Lung (tissue), 12 donors: Measurements from ENCODE around the gene MYO16. TPM values are rescaled to one million over a fixed set of nuclear protein-coding genes. Genes with fewer than 3 reads are reported as not detected.

Experiments used
- ATAC-seq: fragments of 200-7000 bp; cut with Tn5 transposase; one replicate; pipeline ENCODE4 v1.9.1; 2020; ENCODE audit warnings: moderate number of reproducible peaks; ENCODE audit not compliant: insufficient read depth, low FRiP score
- DNase-seq, 3 donors: peaks; one replicate each; pipeline ENCODE4 v3.0.0-alpha.2; 2013 to 2017
- H3K27ac ChIP-seq, 2 donors: one replicate each; pipeline ENCODE4 v1.5.1; 2013; ENCODE audit warnings: mild to moderate bottlenecking in 2 of 2, moderate library complexity in 2 of 2, control low read depth in 1 of 2, inconsistent platforms in 1 of 2, low read depth in 1 of 2, low read length in 1 of 2
- H3K27me3 ChIP-seq, 3 donors: one replicate each; pipeline ENCODE4 v1.5.1; 2013; ENCODE audit warnings: low read length in 2 of 3; ENCODE audit not compliant: control insufficient read depth in 3 of 3, insufficient read depth in 3 of 3
- H3K36me3 ChIP-seq, 4 donors: one replicate each; pipeline ENCODE4 v1.5.1; 2013; ENCODE audit warnings: low read length in 4 of 4, mild to moderate bottlenecking in 1 of 4, moderate library complexity in 1 of 4; ENCODE audit not compliant: control insufficient read depth in 4 of 4, insufficient read depth in 4 of 4
- H3K4me1 ChIP-seq, 5 donors: one replicate each; pipeline ENCODE4 v1.5.1; 2013; ENCODE audit warnings: low read length in 5 of 5, mild to moderate bottlenecking in 2 of 5, moderate library complexity in 1 of 5; ENCODE audit not compliant: control insufficient read depth in 5 of 5, insufficient read depth in 5 of 5
- H3K4me3 ChIP-seq: one replicate; pipeline ENCODE4 v1.5.1; 2013; ENCODE audit warnings: mild to moderate bottlenecking, control low read depth, moderate library complexity
- H3K9ac ChIP-seq, 2 donors: one replicate each; pipeline ENCODE4 v1.5.1; 2013; ENCODE audit warnings: low read length in 2 of 2, control low read depth in 1 of 2; ENCODE audit not compliant: insufficient read depth in 1 of 2
- H3K9me3 ChIP-seq, 4 donors: one replicate each; pipeline ENCODE4 v1.5.1; 2013; ENCODE audit warnings: low read length in 3 of 4, mild to moderate bottlenecking in 1 of 4, moderate library complexity in 1 of 4; ENCODE audit not compliant: control insufficient read depth in 4 of 4, insufficient read depth in 3 of 4
- WGBS, 2 donors: extraction: QIAGEN DNeasy Blood & Tissue Kit; methylation state at CpG; one replicate each; pipeline ENCODE4 v1.1.7; 2013; 5-methylcytosine and 5-hydroxymethylcytosine counted together
- polyA plus RNA-seq, 2 donors: library from polyadenylated mRNA; stranded (reverse); fragments of 200-250 nt; gene quantifications; one replicate each; pipeline ENCODE4 v1.2.1, GENCODE V29; 2013
- total RNA-seq, 2 donors: library from RNA; depleted of rRNA in 1 of 2; stranded (reverse); fragments of >200 nt in 1 of 2; gene quantifications; one replicate each; pipeline ENCODE4 v1.2.1, GENCODE V29; 2014 to 2021
- TF ChIP-seq, protein P1 (sequence below): IDR thresholded peaks from 2 replicates; pipeline ENCODE4 v1.5.1; 2012; ENCODE audit warnings: mild to moderate bottlenecking; ENCODE audit errors: control extremely low read depth, extremely low read depth
- donor health status: control.
- donor health status: control.
- donor health status: Bipolar disorder and iron deficiency.
- donor health status: healthy.
- donor health status: DM: yes; HTN: yes; CAD: no.

Gene MYO16
- total and polyA plus RNA-seq, 4 donors = 0.12 to 13.8 (median 0.88) TPM

DNA sequence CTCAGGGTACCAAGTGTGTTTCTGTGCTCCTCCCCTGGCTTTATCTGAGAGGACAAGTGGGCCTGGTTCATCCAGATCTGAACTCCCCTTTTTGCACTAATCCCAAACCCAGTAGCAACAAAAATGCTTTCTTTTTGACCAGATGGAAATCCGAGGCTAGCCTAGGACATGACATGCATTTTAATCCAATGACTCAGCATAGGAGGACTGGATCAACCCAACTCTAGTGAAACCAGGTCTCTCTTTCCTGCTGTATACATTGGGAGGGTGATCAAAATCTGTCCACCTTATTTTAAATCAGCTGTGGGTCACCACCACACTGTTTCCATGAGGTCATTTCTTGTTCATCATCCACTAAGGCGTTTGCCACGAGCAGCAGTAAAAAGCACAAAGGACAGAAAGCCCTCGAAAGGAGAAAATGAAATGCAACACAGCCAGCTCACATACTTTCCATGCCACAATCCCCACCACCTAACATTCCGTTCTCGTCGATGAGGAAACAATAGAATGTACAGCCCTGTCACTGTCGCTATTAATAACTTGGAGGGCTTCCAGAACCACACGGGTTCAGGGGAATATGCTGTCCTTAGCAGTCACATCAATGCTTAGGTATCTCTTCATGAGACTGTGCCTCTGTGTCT, 614.0 kb downstream of the MYO16 start:
- TF ChIP-seq, protein P1, sequence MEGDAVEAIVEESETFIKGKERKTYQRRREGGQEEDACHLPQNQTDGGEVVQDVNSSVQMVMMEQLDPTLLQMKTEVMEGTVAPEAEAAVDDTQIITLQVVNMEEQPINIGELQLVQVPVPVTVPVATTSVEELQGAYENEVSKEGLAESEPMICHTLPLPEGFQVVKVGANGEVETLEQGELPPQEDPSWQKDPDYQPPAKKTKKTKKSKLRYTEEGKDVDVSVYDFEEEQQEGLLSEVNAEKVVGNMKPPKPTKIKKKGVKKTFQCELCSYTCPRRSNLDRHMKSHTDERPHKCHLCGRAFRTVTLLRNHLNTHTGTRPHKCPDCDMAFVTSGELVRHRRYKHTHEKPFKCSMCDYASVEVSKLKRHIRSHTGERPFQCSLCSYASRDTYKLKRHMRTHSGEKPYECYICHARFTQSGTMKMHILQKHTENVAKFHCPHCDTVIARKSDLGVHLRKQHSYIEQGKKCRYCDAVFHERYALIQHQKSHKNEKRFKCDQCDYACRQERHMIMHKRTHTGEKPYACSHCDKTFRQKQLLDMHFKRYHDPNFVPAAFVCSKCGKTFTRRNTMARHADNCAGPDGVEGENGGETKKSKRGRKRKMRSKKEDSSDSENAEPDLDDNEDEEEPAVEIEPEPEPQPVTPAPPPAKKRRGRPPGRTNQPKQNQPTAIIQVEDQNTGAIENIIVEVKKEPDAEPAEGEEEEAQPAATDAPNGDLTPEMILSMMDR = no peak
- WGBS, 2 donors = 17 to 19% methylated on average over 9 of the region's 9 CpGs
- ATAC-seq (peak; percentile 58), DNase-seq (peak in 1 of 3 donors; percentile 2)
- peak overlapping the region; percentile 47 to 89 for H3K27ac ChIP-seq
- H3K9ac ChIP-seq = no peak overlapping the region
- no peaks in the 10 kb centered on the region for H3K36me3 ChIP-seq
- H3K4me1 ChIP-seq = peaks cover 0 to 4% (median 0%) of the 10 kb centered on the region in 5 donors
- no peak overlapping the region for H3K4me3 ChIP-seq
- no peaks in the 10 kb centered on the region for H3K9me3 ChIP-seq
- no peaks in the 10 kb centered on the region for H3K27me3 ChIP-seq

DNA sequence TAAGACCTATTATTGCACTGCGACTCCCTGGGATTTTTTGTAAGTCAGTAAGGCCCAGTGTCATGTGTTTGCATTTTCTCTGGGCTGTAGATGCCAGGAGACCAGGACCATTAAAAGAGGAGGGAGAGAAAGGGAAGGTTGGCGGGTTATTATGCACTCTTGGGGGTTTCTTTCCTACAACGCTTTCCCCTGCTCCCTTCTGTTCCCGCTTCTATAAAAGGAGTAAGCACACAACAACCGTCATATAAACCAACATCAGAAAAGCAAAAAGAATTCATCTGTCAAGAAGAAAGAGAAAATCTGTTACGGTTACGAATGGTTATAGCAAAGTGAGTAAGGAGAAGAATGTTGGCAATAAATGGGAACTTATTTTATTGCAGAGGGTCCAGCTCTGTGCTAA, 615.2 kb downstream of the MYO16 start:
- Histone ChIP-seq H3K9me3 (no peaks in the 10 kb centered on the region), H3K27me3 (no peaks in the 10 kb centered on the region), H3K4me1 (peaks cover 0 to 4% (median 0%) of the 10 kb centered on the region in 5 donors), H3K36me3 (no peaks in the 10 kb centered on the region), H3K9ac (no peak overlapping the region), H3K27ac (peak overlapping the region in 1 of 2 donors; percentile 89), H3K4me3 (no peak overlapping the region)
- no peak for DNase-seq
- ATAC-seq = no peak
- WGBS, 2 donors = 93 to 95% methylated on average over 7 of the region's 7 CpGs
- TF ChIP-seq, protein P1 = no peak

DNA sequence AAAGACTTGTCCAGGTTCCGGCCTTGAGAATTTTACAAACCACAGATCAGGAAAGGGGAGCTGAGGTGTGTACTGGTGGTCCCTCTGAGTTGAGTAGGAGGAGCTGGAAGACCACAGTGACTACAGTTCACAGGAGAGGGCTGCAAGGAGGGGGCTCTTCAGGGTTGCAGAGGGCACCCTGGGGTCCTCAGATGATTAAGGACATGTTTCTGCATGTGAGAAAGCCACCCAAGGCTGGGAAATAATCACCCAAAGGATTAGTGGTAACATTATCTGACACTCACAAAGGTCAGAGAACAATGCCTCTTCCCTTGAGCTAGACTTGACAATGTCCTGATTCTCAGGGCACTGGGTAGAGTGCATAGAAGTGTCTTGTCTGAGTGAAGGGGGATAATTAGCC, 616.6 kb downstream of the MYO16 start:
- 90 to 91% methylated on average over 1 of the region's 1 CpG for WGBS, 2 donors
- no peaks in the 10 kb centered on the region for H3K9me3 ChIP-seq
- H3K9ac ChIP-seq = no peak overlapping the region
- peaks cover 0 to 4% (median 0%) of the 10 kb centered on the region in 5 donors for H3K4me1 ChIP-seq
- no peaks in the 10 kb centered on the region for H3K27me3 ChIP-seq
- no peak overlapping the region for H3K27ac ChIP-seq
- H3K4me3 ChIP-seq = no peak overlapping the region
- TF ChIP-seq, protein P1 = no peak
- DNase-seq (no peak), ATAC-seq (no peak)
- no peaks in the 10 kb centered on the region for H3K36me3 ChIP-seq
